ENCODE results near the gene TRIM58.

Gene TRIM58

DNA sequence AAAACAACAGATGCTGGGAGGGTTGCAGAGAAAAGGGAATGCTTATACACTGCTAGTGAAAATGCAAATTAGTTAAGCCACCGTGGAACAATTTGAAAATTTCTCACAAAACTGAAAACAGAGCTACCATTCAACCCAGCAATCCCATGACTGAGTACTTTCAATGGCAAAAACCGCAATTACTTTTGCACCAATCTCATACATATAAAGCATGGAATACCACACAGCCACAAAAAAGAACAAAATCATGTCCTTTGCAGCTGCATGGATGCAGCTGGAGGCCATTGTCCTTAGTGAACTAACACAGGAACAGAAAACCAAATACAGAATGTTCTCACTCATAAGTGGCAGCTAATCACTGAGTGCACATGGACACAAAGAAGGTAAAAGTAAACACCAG is 56.8 kb downstream of the TRIM58 start:
- Histone ChIP-seq H3K9me3 (peaks cover 23% of the 10 kb centered on the region), H3K27me3 (no peaks in the 10 kb centered on the region), H3K9ac (no peak overlapping the region), H3K27ac (no peak overlapping the region), H3K4me2 (no peak overlapping the region), H3K4me1 (no peaks in the 10 kb centered on the region), H3K36me3 (no peaks in the 10 kb centered on the region), H4K20me1 (no peaks in the 10 kb centered on the region), H3K4me3 (no peak overlapping the region)
- no peak for TF ChIP-seq Cebpa-rat (IDR thresholded peaks at IDR 0.05)

DNA sequence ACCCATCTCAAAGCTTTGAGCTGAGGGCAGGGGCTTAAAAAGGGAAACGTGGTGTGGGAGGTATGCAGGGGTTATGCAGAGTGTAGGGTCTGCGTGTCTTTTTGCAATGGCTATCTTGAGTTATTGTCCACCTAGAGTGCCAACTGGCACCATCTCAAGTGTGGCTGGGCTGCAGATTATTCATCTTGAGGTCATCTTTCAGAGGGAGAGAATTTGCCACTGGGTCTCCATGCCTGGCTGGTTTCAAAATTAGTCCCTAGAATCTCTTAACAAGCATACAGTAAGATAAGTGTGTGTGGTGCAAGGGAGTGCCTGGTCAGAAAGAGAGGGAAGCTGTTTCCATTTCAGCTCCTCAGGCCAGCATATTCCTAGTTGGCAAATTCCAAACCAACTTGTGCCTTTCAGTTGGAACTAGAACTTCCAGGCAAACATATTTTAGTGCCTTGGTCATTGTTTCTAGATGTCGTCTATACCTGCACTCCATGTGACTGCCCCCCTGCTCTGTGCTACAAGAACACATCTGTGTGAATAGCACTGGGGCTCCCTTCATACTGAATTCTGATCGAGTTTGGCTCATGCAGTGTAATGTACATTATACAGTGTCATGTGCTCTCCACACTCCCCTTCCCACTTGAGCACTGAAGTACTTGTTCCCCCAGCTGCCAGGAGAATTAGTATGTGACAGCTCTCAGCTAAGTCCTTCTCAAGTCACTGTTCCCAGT is 58.1 kb downstream of the TRIM58 start:
- Histone ChIP-seq H3K27ac (no peak overlapping the region), H3K4me3 (no peak overlapping the region), H3K9me3 (peaks cover 21% of the 10 kb centered on the region), H3K4me2 (no peak overlapping the region), H3K4me1 (no peaks in the 10 kb centered on the region), H3K27me3 (no peaks in the 10 kb centered on the region), H3K9ac (no peak overlapping the region), H3K36me3 (no peaks in the 10 kb centered on the region), H4K20me1 (no peaks in the 10 kb centered on the region)
- TF ChIP-seq Cebpa-rat (IDR thresholded peaks at IDR 0.05) = no peak

DNA sequence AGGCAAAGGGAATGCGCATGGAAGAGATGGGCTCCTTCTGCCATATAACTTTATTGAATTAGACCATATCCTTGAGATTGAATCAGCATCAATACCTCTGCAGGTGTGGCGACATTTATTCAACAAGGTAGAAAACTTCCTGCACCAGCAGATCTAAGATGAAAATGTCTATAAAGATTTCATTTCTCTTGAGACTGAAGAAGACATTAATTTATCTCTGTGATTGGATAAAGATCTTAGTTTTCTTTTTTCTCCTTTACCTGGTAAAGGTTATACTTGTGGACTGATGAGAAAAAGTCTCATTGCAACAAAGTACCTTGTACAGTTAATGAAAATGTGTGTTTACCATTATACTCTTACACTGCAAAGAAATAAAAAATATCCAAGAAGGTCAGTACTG is 63.0 kb downstream of the TRIM58 start, which contains the start of gene OR2T8:
TSS of gene OR2T8 (plus strand) at position 301 of the 400 bp plus-strand sequence. CDS start 766 bp downstream, outside the sequence.
- Histone ChIP-seq H3K4me2 (no peak within 1 kb of the TSS), H3K4me1 (no peaks in the 10 kb centered on the region), H3K27me3 (no peaks in the 10 kb centered on the region), H4K20me1 (no peaks in the 10 kb centered on the region), H3K4me3 (no peak within 1 kb of the TSS), H3K36me3 (no peaks in the 10 kb centered on the region), H3K9ac (no peak within 1 kb of the TSS), H3K9me3 (no peaks in the 10 kb centered on the region), H3K27ac (no peak within 1 kb of the TSS)
- no peak for TF ChIP-seq Cebpa-rat (IDR thresholded peaks at IDR 0.05)

DNA sequence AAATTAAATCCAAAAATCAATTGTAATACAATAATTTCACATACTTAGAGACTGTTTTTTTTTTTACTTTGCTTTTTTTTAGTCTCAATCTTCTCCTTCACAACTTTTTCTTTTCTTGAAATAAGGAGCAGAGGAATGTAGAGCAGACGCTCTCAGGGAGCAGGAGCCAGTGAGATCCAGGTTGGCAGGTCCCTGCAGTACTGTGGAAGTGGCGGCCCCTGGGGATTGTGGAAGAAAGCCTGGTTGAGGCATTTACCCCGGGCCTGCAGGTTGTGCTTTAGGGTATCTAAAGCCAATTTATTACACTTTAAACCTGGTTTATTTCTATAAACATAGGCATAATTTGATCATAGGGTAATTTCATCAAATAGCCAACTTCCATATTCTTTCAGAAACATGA is 67.0 kb downstream of the TRIM58 start:
- H3K4me2 ChIP-seq = no peak overlapping the region
- TF ChIP-seq Cebpa-rat (IDR thresholded peaks at IDR 0.05) = no peak

DNA sequence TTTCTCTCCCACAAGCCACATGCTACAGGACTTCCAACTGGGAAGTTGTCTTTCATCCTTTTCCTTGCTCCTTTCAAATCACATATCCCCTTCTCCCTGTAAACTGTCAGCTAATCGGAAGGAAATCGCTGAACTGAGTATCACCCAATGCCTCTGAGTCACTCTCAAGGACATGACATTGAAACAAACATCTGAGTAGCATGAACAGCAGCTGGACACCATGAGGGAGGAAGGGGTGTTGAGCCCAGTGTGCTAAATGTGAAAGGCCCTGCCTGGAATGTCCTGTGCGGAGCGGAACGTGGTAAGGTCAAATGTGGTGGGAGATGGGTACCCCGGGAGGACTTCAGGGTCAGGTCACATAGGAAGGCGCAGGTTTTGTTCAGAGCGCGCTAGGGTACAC is 67.9 kb downstream of the TRIM58 start, which contains the start of gene OR2AJ1:
TSS of gene OR2AJ1 (plus strand) at position 22 of the 400 bp plus-strand sequence. CDS start 8,880 bp downstream, outside the sequence.
- no peaks in the 10 kb centered on the region for H4K20me1 ChIP-seq
- H3K4me3 ChIP-seq = no peak within 1 kb of the TSS
- H3K4me1 ChIP-seq = no peaks in the 10 kb centered on the region
- no peaks in the 10 kb centered on the region for H3K36me3 ChIP-seq
- H3K27me3 ChIP-seq = no peaks in the 10 kb centered on the region
- no peak within 1 kb of the TSS for H3K4me2 ChIP-seq
- TF ChIP-seq Cebpa-rat (IDR thresholded peaks at IDR 0.05) = no peak
- no peak within 1 kb of the TSS for H3K9ac ChIP-seq
- no peak within 1 kb of the TSS for H3K27ac ChIP-seq
- no peaks in the 10 kb centered on the region for H3K9me3 ChIP-seq

More for the DNA sequence above, 67.0 kb downstream of the TRIM58 start:
- H3K9ac ChIP-seq = no peak overlapping the region
- H3K4me3 ChIP-seq = no peak overlapping the region
- H3K27me3 ChIP-seq = no peaks in the 10 kb centered on the region
- H3K4me1 ChIP-seq = no peaks in the 10 kb centered on the region
- no peaks in the 10 kb centered on the region for H4K20me1 ChIP-seq
- H3K9me3 ChIP-seq = no peaks in the 10 kb centered on the region
- no peaks in the 10 kb centered on the region for H3K36me3 ChIP-seq
- H3K27ac ChIP-seq = no peak overlapping the region
